OCI-LY3 (cell line): ENCODE measurements around the gene FMNL2.
A peak's percentile ranks its signal among the peaks of the same experiment; 100 is the strongest.

Experiments
- H2AFZ ChIP-seq: fragments of 200-600, 300-600 bp; shearing (Covaris generic); 2 replicates; pipeline ENCODE4 v1.6.0; 2014; ENCODE audit warnings: antibody characterized with exemption, low read depth, low read length
- H3K27ac ChIP-seq: fragments of 200-600, 300-600 bp; sonication (generic); 2 replicates; pipeline ENCODE4 v1.5.1; 2014; ENCODE audit warnings: mild to moderate bottlenecking, low read length, moderate library complexity, mixed read lengths
- H3K27me3 ChIP-seq: fragments of 200-600, 300-600 bp; sonication (generic); 2 replicates; pipeline ENCODE4 v1.6.1; 2014; ENCODE audit warnings: low read depth, low read length, mixed read lengths
- H3K36me3 ChIP-seq: fragments of 200-600, 300-600 bp; sonication (generic); replicated peaks from 2 replicates; pipeline ENCODE3; 2014; ENCODE audit warnings: low read depth, low read length, mixed read lengths
- H3K4me1 ChIP-seq: fragments of 300-600, 200-600 bp; sonication (generic); 2 replicates; pipeline ENCODE4 v1.6.1; 2014; ENCODE audit warnings: low read length, mixed read lengths
- H3K4me2 ChIP-seq: fragments of 200-600, 300-600 bp; sonication (generic); 2 replicates; pipeline ENCODE4 v1.6.1; 2014; ENCODE audit warnings: low read length, mixed read lengths
- H3K4me3 ChIP-seq: fragments of 300-600, 200-600 bp; sonication (generic); 2 replicates; pipeline ENCODE4 v1.5.1; 2014; ENCODE audit warnings: antibody characterized with exemption, mild to moderate bottlenecking, low read length, moderate library complexity
- H3K79me2 ChIP-seq: fragments of 300-600, 200-600 bp; shearing (Covaris generic); 2 replicates; pipeline ENCODE4 v1.6.1; 2014; ENCODE audit warnings: mild to moderate bottlenecking, low read length, mixed read lengths
- H3K9ac ChIP-seq: fragments of 300-600, 200-600 bp; shearing (Covaris generic); 2 replicates; pipeline ENCODE4 v1.6.0; 2014; ENCODE audit warnings: mild to moderate bottlenecking, low read length, moderate library complexity
- H3K9me3 ChIP-seq: fragments of 200-600, 300-600 bp; shearing (Covaris generic); 2 replicates; pipeline ENCODE4 v1.6.1; 2014; ENCODE audit warnings: low read length, mixed read lengths; ENCODE audit not compliant: insufficient read depth
- H4K20me1 ChIP-seq: fragments of 200-600, 300-600 bp; sonication (generic); 2 replicates; pipeline ENCODE4 v1.6.1; 2016; ENCODE audit warnings: low read length, mixed read lengths; ENCODE audit not compliant: insufficient read depth
- CTCF ChIP-seq: fragments of 200-600, 300-600 bp; sonication (generic); IDR thresholded peaks from 2 replicates; pipeline ENCODE4 v1.5.1; 2014; ENCODE audit warnings: antibody characterized with exemption, low read length, low read depth
- EZH2phosphoT487 ChIP-seq: fragments of 200-600 bp; shearing (Covaris generic); IDR thresholded peaks from 2 replicates; pipeline ENCODE4 v1.6.1; 2018; ENCODE audit warnings: antibody characterized with exemption, mixed run types, low read depth

Gene FMNL2

DNA sequence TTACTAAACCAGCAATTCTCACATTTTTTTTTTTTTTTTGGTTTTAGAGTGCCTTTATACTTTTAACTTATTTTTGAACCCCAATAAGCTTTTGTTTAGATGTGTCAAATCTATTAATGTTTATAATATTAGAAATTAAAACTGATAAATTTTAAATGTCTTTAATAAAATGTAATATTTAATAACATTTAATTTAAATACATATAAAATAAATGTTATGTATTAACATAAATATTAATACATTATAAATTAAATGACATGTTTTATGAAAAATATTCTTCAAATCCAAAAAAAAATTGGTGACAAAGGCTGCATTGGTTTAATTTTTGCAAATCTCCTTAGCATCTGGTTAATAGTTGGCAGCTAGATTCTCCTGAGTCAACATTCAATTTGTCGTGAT is 218.5 kb downstream of the FMNL2 start:
- Histone ChIP-seq H3K27me3 (no peaks in the 10 kb centered on the region), H3K36me3 (no peaks in the 10 kb centered on the region), H3K79me2 (no peaks in the 10 kb centered on the region), H3K4me3 (no peak overlapping the region), H3K9ac (no peak overlapping the region), H2AFZ (no peak overlapping the region), H3K27ac (no peak overlapping the region), H3K4me2 (no peak overlapping the region), H4K20me1 (no peaks in the 10 kb centered on the region), H3K9me3 (no peaks in the 10 kb centered on the region), H3K4me1 (peaks cover 10% of the 10 kb centered on the region)
- no peak for TF ChIP-seq EZH2phosphoT487
- TF ChIP-seq CTCF = no peak

DNA sequence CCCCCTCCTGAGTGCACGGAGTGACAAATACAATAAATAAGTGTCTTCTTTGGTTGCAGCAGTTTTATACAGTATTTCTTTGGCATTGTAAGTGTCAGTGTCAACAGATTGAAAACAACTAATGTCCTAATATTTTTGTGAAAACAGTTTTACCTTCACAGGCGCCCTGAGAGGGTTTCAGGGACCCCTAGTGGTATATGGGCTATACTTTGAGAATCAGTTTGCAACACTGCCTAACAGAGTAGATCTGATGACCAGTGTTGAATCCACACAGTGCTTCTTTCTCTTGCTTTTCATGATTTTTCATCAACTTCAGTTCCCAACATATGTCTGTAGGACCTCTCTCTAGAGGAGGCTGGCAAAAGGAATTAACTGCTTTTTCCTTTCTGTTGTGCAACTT is 220.1 kb downstream of the FMNL2 start:
- H3K4me2 ChIP-seq = peak overlapping the region; percentile 20; the same call in 1 of the 2 replicates
- no peaks in the 10 kb centered on the region for H3K36me3 ChIP-seq
- H3K4me3 ChIP-seq = no peak overlapping the region
- H2AFZ ChIP-seq = no peak overlapping the region
- H4K20me1 ChIP-seq = no peaks in the 10 kb centered on the region
- TF ChIP-seq EZH2phosphoT487 (no peak), CTCF (peak; percentile 49)
- peaks cover 10% of the 10 kb centered on the region for H3K4me1 ChIP-seq
- no peak overlapping the region for H3K27ac ChIP-seq
- H3K9me3 ChIP-seq = no peaks in the 10 kb centered on the region
- no peaks in the 10 kb centered on the region for H3K79me2 ChIP-seq
- no peaks in the 10 kb centered on the region for H3K27me3 ChIP-seq
- no peak overlapping the region for H3K9ac ChIP-seq

GRCh38 chr2:152556506-152556905 is 221.5 kb downstream of the FMNL2 start:
- H3K9me3 ChIP-seq = no peaks in the 10 kb centered on the region
- H3K4me3 ChIP-seq = no peak overlapping the region
- H3K79me2 ChIP-seq = no peaks in the 10 kb centered on the region
- H3K27me3 ChIP-seq = no peaks in the 10 kb centered on the region
- H3K4me1 ChIP-seq = peaks cover 10% of the 10 kb centered on the region
- H3K27ac ChIP-seq = no peak overlapping the region
- no peaks in the 10 kb centered on the region for H3K36me3 ChIP-seq
- H4K20me1 ChIP-seq = no peaks in the 10 kb centered on the region
- no peak overlapping the region for H3K4me2 ChIP-seq
- TF ChIP-seq CTCF = no peak
- TF ChIP-seq EZH2phosphoT487 = no peak
- H3K9ac ChIP-seq = no peak overlapping the region
- no peak overlapping the region for H2AFZ ChIP-seq

DNA sequence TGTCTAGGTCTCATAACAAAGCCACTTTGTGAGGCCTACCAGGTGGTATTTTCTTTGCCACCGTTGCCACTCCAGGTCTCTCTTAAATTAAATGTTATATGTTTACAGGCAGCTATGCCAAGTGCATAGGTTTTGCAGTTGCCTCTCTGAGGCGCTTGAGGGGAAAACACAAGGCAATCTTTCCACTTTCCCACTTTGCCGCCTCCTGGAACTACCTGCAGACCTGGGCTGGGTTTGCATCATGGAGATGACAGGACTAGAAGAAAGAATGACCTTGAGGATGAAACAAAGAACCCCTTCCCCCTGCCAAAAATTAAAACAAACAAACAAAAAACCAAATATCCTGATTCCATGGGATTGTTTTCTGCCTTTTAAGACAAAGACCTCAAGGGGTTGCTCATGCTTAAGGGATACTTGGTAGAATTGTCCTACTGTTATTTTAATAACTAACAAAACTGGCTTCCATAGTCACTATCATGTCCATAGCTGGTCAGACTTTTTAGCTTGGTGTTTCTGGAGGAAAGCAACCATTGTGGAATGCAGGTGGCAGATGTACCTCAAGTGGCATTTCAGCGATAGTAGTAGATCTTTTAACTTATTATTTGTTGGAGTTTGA is 222.4 kb downstream of the FMNL2 start:
- Histone ChIP-seq H3K9me3 (no peaks in the 10 kb centered on the region), H4K20me1 (no peaks in the 10 kb centered on the region), H3K4me2 (no peak overlapping the region), H3K36me3 (no peaks in the 10 kb centered on the region), H2AFZ (no peak overlapping the region), H3K27ac (no peak overlapping the region), H3K4me1 (peaks cover 10% of the 10 kb centered on the region), H3K27me3 (no peaks in the 10 kb centered on the region), H3K9ac (no peak overlapping the region), H3K79me2 (no peaks in the 10 kb centered on the region), H3K4me3 (no peak overlapping the region)
- TF ChIP-seq CTCF = peak; percentile 26
- TF ChIP-seq EZH2phosphoT487 = no peak
